SW 1271 (cell line): ENCODE data around the gene LHB.
"Not testable (repeated sequence)": the region's sequence is repeated elsewhere in the genome, so short reads cannot be mapped to it uniquely, and the experiment has no call there.

Experiments
- DNase-seq, 2 experiments: peaks; one replicate each; lab custom pipeline; 2025; lab: John Stamatoyannopoulos, UW

LHB gene

DNA sequence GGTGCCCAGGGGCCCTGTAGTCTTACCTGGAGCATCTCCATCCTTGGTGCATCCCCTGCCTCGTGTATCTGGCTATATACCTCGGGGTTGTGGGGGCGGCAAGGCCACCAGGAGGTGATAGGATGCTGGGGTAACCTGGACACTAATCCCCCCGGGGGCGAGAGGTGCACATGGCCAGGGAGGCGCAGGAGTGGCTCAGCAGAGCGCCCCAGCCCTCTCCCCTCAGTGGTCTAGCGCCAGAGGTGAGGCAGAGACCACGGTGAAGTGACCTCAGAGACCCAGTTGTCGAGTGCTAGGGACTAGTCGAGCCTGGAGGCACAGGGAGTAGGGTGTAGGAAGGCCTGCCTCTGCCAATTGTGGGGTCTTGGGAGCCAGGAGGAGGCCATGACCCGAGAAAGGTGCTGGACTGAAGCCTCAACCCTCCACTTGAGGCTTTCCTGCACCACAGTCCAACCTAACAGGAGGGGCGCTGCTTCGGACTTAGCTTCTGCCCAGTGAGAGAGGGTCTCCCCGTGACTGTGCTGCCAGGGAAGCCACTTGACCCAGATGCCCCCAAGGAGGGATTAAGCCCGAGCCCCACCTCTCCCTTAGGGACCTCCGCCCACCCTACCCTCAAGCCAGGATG lies at the start of gene LHB:
LHB (minus strand) TSS at position 51 of the 625 bp plus-strand sequence; CDS start at position 41, 10 bp downstream.
- no peak for DNase-seq

DNA sequence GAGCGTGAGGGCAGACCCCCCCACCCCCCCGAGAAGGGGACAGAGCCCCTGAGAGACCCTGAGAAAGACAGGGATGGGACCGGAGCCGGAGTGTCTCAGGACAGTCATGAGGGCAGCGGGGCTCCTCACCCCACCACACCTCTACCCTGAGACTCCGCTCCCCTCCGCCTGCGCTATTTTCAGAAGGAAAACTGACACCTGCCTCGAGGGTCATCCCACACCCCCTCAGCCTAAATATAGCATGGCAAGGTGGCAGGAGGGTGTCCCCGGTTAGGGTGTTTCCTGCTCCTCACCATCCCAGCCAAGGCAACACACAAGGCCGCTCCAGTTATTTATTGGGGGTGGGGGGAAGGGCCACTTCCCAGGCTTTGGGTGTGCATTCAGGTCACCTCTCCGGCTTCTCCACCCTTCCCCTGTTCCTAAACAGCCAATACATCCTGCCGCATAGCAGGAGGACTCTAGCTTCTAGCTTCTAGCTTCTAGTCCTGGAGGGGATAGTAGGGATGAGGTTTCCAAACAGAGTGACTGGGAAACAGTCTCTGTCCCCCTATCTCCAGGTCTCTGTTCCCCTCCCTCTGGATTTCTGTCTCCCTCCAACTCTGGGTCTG lies 49.1 kb upstream of the LHB start:
- no peak for DNase-seq

DNA sequence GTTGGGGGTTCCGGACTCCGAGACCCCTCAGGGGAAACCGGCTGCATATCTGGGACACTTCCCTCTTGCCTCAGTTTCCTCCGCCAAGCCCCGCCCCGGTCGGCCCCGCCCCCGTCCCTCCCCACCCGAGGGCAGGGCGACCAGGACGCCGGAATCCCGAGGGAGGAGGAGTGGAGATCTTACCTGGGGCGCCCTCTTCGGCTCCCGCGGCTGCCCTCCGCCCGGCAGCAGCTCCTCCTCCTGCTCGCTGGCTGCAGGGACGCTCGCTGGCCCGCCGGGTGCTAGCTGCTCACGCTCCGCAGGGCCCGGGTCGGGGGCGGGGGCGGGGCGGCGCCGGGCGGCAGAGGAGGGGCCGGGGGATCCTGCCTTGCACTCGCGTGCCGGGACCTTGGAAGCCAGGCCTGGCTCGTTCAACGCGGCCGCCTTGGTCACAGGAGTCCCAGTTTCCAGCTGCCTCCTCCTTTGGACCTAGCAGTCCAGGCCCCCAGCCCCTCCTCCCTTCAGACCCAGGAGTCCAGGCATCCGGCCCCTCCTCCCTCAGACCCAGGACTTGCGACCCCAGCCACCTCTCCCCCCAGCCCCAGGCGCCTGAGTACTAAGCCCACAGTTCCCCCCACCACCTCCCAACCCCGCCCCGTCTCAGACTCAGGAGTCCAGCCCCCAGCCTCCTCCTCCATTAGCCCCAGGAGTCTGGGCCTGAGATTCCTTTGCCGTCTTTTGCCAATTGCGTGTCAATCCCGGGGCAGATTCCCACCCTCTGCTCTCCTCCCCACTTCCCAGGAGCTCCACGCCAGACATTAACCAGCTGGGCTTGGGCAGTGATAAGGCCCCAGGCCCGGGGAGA lies 48.1 kb upstream of the LHB start, which contains the start of gene NTF4:
NTF4 (minus strand) TSS at position 51 of the 844 bp plus-strand sequence. CDS start 2,821 bp downstream, outside the sequence.
- peak in 1 of 2 experiments; percentile 20 for DNase-seq

DNA sequence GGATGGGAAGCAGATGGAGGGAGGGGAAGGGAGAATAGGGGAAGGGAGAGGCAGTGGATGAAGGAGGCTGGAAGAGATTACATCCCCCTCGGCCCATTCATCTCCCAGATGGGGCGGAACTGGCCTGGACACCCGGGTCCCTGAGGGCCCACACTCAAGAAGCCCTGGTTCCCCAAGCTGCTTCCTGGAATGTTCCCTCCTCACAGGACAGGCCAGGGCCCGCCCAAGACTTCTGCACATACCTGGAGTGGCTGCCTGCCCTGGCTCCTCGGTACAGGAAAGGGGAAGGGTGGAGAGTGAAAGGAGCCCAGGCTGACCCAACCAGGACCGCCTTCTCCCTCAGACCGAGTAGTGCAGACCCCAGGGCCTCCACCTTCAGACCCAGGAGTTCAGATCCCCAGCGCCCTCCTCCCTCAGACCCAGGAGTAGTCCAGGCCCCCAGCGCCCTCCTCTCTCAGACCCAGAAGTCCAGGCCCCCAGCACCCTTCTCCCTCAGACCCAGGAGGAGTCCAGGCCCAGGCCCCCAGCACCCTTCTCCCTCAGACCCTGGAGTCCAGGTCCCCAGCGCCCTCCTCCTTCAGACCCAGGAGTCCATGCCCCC lies 47.2 kb upstream of the LHB start:
- no peak for DNase-seq

DNA sequence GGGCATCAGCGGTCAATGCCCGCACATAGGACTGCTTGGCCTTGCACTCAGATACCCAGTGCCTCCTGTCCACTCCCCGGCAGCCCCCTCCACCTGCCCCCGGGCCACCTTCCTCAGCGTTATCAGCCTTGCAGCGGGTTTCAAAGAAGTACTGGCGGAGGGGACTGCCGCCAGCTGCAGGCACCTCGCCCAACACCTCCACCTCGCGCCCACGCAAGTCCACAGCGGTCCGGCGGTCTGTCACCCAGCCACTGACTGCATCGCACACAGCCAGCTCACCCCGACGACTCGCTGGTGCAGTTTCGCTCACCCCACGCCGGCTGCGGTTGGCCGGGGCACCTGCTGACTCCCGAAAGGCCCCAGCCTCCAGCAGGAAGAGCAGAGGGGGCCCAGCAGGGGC lies 44.6 kb upstream of the LHB start:
- DNase-seq: no peak

DNA sequence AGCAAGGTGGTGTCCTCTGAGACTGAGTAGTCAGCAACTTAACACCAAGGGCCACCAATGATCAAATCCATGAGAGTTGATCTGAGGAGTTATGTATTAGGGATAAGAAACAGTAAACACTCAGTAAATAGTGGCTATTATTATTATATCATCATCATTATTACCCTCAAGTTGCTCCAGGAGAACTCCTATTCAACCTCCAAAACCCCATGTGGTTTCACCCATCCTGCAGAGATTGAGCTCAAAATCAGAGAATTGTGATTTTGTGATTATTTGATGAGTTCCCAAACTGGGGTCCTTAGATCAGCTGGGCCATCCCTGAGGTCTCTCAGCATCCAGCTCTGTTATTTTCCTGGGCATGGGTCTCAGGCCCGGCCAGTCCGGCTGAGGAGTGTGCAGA lies 44.1 kb upstream of the LHB start:
- no peak for DNase-seq

DNA sequence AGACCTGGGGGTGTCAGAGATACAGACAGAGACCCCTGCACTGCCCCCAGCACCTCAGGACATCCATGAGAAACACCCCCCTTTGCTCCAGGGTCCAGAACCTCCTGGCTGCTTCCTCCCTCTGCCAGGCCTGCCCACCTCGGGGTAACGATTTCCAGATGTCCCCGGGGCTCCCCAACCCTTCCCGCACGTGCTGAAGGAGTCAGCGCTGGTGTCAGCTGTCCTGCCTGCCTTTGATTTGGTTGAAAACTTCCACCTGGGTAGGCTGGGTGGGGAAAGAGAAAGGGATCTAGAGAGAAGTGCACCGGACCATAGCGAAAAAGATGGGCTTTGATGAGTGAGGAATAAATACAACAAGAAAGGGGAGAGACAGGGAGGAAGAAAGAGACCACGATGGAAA lies 42.2 kb upstream of the LHB start:
- no peak for DNase-seq

DNA sequence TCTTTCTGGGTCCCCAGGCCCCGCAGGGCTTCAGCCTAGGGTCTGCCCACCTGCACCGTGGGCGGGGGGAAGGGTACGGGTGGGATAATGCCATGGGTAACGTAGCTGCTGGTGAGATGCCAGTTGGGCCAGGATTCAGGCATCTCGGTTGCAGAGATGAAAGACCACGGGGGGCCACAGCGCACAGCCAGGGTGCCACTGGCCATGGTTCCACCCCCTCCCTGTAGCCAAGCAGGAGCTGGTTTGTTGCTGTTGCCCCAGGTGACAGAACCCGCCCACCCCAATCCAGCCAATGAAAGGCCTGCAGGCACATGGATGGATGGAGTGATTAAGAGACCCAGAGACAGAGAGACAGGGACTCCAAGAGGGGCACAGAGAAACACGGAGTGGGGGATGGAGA lies 41.7 kb upstream of the LHB start:
- DNase-seq: no peak

DNA sequence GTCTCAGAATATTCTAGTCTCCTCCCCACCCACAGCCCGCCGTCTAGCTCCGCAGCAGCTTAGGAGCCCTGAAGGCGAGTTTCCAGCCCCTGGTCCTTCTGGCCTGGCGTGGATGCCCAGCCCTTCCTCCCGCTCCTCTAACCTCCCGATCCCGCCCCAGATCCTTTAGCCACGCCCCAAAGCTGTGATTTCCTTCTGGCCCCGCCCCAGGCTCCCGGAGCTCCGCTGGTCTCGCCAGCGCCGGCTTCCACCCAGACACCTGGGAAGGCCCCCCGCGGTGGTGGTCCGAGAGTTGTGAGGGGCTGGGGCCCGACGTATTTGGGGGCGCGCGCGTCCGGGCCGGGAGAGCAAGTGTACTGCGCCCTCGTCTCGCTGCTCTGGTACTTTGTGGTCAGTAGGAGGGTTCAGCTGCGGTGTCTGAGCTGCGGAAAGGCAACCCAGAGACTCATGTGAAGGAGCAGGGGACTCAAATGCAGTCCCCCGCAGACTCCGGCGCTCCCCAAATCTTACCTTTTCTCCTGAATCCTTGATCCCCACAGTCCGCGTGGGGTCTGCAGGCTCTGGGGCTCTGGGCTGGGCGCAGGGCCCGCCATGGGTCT lies 40.8 kb upstream of the LHB start, which contains the start of gene CGB7:
CGB7 (minus strand) TSS at position 114 of the 599 bp plus-strand sequence. CDS start 2,374 bp downstream, outside the sequence.
- peak; percentile 50 to 51 for DNase-seq

DNA sequence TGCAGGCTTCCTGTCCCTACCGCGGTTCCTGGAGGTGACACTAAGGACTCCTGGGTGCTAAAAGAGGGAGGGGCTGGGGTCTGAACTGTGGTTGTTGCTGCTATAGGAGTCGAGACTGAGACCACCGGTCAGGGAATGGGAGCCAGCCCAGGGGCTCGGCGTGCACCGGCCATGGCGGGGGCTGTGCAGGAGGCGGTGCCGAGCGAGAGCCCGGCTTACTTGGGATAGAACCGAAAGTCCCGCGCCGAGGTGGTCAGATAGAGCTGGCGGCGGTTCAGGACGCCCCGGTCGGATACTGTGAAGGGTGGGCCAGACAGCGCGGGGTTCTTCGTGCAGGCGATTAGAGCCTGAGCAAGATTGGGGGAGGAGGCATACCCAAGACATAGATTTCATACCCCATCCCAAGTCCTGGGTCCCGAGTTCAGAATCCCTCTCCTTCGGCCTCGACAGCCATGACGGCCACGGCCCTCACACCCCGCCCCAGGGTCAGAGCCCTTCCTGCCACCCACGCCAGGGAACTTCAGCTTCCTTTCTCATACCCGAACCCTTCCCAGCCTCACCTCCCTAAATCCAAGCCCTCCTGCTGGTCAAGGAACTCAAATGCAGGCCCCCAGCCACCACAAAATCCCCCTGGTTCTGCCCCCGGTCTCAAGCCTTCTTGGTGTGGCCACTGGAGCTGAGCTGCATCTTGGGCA lies 40.2 kb upstream of the LHB start:
- DNase-seq: not testable (repeated sequence)

DNA sequence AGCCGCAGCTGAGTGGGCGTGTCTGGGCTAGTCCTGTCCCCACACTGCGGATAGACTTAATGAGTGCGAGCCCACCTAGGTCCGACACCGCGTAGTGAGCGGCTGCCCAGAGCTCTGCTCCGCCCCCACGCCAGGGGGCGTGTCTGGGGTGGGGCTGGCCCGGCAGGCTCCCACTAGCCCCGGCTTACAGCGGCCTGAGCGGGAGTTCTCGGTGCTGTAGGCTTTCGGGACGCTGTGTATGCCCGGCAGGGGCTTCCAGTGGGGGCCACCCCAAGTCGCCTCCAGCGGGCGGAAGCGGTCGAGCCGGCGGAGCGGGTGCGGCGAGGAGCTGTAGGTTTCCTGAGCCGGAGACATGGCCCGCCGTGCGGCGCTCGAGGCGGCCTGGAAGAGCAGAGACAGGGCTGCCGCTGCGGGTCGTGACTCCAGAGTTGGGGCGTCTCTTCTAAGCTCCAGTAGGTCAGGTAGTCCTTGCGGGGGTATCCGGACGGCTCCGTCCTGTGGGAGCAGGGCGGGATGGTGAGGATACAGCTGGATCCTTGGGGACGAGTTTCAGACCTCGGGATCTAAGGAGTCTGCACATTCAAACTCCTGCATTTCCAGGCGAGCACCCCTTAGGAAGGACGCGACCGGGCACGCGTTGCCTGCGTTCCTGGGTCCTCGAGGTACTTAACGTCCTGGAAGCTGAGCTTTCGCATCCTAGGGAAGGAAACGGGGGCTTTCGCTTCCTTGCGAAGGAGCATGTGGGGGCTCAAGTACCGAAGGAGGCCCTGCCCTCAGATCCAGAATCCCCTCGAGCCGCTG lies 39.4 kb upstream of the LHB start:
- DNase-seq: peak; percentile 19 to 48

DNA sequence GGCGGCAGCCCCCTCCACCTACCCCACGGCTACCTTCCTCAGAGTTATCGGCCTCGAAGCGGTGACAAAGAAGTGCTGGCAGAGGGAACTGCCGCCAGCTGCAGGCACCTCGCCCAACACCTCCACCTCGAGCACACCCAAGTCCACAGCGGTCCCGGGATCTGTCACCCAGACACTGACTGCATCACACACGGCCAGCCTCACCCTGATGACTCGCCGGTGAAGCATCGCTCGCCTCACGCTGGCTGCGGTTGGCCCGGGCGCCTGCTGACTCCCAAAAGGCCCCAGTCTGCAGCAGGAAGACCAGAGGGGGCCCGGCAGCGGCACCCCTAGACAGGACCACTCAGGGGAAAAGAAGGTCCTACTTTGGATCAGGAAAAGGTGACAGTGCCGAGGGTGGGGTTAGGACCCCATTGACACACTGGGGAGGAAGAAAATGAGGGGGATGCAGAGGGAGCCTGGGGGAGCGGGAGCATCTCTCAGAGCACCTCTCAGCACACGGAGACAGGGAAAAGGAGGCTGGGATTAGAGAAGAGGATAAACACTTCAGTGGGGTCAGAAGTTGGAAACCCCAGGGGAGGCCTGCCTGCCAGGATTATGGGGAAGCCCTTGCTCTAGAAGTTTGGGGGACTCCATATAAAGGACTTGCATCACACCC lies 33.6 kb upstream of the LHB start:
- DNase-seq: peak in 1 of 2 experiments; percentile 13

DNA sequence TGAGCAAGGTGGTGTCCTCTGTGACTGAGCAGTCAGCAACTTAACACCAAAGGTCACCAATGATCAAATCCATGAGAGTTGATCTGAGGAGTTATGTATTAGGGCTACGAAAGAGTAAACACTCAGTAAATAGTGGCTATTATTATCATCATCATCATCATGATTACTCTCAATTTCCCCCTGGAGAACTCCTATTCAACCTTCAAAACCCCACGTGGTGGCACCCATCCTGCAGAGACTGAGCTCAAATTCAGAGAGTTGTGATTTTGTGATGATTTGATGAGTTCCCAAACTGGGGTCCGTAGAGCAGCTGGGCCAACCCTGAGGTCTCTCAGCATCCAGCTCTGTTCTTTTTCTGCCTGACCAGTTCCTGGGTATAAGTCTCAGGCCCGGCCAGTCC lies 32.9 kb upstream of the LHB start:
- not testable (repeated sequence) for DNase-seq

DNA sequence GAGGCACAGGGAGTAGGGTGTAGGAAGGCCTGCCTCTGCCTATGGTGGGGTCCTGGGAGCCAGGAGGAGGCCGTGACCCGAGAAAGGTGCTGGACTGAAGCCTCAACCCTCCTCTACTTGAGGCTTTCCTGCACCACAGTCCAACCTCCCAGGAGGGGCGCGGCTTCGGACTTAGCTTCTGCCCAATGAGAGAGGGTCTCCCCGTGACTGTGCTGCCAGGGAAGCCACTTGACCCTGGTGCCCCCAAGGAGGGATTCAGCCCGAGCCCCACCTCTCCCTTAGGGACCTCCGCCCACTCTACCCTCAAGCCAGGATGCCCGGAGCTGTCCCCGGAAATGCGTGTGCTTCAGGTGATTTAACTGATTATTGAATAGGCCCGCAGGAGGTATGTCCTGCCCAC lies 32.1 kb upstream of the LHB start, which contains the start of gene CGB8:
CGB8 (minus strand) TSS at position 101 of the 400 bp plus-strand sequence. CDS start 372 bp downstream, outside the sequence.
- DNase-seq: not testable (repeated sequence)

DNA sequence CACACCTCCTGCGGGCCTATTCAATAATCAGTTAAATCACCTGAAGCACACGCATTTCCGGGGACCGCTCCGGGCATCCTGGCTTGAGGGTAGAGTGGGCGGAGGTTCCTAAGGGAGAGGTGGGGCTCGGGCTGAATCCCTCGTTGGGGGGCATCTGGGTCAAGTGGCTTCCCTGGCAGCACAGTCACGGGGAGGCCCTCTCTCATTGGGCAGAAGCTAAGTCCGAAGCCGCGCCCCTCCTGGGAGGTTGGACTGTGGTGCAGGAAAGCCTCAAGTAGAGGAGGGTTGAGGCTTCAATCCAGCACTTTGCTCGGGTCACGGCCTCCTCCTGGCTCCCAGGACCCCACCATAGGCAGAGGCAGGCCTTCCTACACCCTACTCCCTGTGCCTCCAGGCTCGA lies 26.7 kb upstream of the LHB start, which contains the start of gene CGB5:
CGB5 (plus strand) TSS at position 301 of the 400 bp plus-strand sequence. CDS start 362 bp downstream, outside the sequence.
- not testable (repeated sequence) for DNase-seq

DNA sequence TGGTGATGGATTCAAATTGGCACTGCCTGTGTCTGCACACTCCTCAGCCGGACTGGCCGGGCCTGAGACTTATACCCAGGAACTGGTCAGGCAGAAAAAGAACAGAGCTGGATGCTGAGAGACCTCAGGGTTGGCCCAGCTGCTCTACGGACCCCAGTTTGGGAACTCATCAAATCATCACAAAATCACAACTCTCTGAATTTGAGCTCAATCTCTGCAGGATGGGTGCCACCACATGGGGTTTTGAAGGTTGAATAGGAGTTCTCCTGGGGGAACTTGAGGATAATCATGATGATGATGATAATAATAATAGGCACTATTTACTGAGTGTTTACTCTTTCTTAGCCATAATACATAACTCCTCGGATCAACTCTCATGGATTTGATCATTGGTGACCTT lies 25.8 kb upstream of the LHB start:
- DNase-seq: not testable (repeated sequence)

DNA sequence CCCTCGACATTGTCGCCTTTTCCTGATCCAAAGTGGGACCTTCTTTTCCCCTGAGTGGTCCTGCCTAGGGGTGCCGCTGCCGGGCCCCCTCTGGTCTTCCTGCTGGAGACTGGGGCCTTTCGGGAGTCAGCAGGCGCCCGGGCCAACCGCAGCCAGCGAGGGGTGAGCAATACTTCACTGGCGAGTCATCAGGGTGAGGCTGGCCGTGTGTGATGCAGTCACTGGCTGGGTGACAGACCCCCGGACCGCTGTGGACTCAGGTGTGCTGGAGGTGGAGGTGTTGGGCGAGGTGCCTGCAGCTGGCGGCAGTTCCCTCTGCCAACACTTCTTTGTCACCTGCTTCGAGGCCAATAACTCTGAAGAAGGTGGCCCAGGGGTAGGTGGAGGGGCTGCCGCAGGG lies 25.3 kb upstream of the LHB start:
- DNase-seq: no peak

DNA sequence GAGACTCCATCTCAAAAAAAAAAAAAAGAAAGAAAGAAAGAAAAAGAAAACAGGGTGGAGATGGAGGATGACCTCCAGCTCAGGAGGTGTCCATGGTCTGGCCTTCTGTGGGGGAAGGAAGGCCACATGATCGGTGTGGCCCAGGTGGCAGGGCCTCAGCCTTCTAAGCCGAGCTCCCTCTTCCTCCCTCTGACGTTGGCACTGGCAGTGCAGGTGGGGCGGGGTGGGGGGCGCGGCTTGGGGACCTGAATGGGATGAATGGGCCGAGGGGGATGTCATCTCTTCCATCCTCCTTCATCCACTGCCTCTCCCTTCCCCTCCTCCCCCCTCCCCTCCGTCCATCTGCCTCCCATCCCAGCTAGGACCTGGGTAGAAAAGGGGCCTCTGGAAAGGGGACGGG lies 22.8 kb upstream of the LHB start:
- not testable (repeated sequence) for DNase-seq

DNA sequence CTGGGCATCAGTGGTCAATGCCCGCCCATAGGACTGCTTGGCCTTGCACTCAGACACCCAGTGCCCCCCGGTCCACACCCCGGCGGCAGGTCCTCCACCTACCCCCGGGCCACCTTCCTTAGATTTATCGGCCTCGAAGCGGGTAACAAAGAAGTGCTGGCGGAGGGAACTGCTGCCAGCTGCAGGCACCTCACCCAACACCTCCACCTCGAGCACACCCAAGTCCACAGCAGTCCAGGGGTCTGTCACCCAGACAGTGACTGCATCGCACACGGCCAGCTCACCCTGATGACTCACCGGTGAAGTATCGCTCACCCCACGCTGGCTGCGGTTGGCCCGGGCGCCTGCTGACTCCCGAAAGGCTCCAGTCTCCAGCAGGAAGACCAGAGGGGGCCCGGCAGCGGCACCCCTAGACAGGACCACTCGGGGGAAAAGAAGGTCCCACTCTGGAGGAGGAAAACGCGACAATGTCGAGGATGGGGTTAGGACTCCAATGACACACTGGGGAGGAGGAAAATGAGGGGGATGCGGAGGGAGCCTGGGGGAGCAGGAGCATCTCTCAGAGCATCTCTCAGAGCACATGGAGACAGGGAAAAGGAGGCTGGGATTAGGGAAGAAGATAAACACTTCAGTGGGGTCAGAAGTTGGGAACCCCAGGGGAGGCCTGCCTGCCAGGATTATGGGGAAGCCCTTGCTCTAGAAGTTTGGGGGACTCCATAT lies 21.8 kb upstream of the LHB start:
- peak in 1 of 2 experiments; percentile 64 for DNase-seq
